ENCODE results near the gene IQGAP3. TPM values are rescaled to one million over a fixed set of nuclear protein-coding genes. Genes with fewer than 3 reads are reported as not detected.
A peak's percentile ranks its signal among the peaks of the same experiment; 100 is the strongest.

The IQGAP3 gene
- total RNA-seq, 4 donors from 2014 or later = 0.21 to 2.4 (median 0.97) TPM

DNA sequence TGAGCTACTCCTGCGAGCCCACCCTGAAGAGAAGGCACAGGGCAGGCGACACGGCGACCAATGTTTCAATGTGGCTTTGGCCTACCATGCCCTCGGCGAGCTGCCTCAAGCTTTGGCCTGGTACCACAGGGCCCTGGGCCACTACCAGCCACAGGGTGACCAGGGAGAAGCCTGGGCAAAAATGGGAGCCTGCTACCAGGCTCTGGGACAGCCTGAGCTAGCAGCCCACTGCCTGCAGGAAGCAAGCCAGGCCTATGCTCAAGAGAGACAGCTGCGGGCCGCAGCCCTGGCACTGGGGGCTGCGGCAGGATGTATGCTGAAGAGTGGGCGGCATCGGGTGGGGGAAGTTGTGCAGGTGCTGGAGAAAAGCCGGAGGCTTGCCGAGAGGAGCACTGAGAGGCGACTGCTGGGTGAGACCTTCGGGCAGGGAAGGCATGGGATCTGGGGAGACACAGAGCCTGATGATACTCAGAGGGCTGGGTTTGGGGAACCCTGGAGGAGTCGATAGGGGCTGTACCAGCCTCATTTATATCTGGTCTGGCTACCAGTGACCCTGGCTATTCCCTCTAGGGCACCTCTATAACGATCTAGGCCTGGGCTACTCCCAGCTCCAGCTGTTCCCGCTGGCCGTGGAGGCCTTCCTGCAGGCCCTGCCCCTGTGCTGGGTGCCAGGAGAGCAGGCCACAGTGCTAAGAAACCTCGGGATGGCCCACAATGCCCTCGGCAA is 9.5 kb upstream of the IQGAP3 start:
- 70 to 77% methylated on average over 12 to 21 of the region's 21 CpGs for WGBS, 2 donors
- Histone ChIP-seq H3K4me3 (no peak overlapping the region), H3K4me1 (peaks cover 0 to 6% (median 0%) of the 10 kb centered on the region in 4 donors), H3K36me3 (no peaks in the 10 kb centered on the region), H3K27ac (peak overlapping the region in 1 of 4 donors; percentile 23), H3K27me3 (no peaks in the 10 kb centered on the region), H3K9me3 (no peaks in the 10 kb centered on the region)
- DNase-seq (ENCODE audit: low spot score in 2 of 2) = no peak
- TF ChIP-seq POLR2A (IDR thresholded peaks at IDR 0.05) (no peak), EP300 (IDR thresholded peaks at IDR 0.05) (no peak)
- TF ChIP-seq, protein P1, sequence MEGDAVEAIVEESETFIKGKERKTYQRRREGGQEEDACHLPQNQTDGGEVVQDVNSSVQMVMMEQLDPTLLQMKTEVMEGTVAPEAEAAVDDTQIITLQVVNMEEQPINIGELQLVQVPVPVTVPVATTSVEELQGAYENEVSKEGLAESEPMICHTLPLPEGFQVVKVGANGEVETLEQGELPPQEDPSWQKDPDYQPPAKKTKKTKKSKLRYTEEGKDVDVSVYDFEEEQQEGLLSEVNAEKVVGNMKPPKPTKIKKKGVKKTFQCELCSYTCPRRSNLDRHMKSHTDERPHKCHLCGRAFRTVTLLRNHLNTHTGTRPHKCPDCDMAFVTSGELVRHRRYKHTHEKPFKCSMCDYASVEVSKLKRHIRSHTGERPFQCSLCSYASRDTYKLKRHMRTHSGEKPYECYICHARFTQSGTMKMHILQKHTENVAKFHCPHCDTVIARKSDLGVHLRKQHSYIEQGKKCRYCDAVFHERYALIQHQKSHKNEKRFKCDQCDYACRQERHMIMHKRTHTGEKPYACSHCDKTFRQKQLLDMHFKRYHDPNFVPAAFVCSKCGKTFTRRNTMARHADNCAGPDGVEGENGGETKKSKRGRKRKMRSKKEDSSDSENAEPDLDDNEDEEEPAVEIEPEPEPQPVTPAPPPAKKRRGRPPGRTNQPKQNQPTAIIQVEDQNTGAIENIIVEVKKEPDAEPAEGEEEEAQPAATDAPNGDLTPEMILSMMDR (IDR thresholded peaks at IDR 0.05) = no peak

DNA sequence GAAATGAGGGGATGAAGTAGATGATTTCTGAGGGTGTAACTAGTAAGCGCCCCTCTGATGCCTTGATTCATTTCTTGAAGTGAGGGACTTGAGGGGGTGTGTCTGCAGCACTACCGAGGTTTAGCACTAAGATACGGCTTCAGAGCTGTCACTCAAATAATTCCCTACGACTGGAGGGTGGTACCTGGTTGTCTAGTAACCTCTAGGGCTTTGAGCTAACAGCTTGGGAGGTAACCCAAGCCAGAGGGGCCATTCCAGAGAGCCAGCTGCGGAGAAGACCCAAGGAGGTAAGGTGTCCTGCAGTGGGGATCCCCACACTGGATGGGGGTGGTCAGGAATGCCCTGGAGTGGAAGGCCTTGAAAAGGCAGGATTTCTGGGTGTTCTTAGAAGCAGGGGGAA is 7.1 kb upstream of the IQGAP3 start, which contains the start of gene TTC24:
TTC24 (plus strand) TSS at position 252 of the 400 bp plus-strand sequence. CDS start 1,642 bp downstream, outside the sequence.
- no peaks in the 10 kb centered on the region for H3K36me3 ChIP-seq
- TF ChIP-seq EP300 (IDR thresholded peaks at IDR 0.05) (no peak), POLR2A (IDR thresholded peaks at IDR 0.05) (no peak)
- TF ChIP-seq, protein P1 (IDR thresholded peaks at IDR 0.05) = no peak
- no peak within 1 kb of the TSS for H3K27ac ChIP-seq
- H3K9me3 ChIP-seq = no peaks in the 10 kb centered on the region
- 77 to 81% methylated on average over 5 of the region's 5 CpGs for WGBS, 2 donors
- H3K4me1 ChIP-seq = peaks cover 0 to 6% (median 0%) of the 10 kb centered on the region in 4 donors
- no peak within 1 kb of the TSS for H3K4me3 ChIP-seq
- H3K27me3 ChIP-seq = no peaks in the 10 kb centered on the region
- no peak for DNase-seq (ENCODE audit: low spot score in 2 of 2)

DNA sequence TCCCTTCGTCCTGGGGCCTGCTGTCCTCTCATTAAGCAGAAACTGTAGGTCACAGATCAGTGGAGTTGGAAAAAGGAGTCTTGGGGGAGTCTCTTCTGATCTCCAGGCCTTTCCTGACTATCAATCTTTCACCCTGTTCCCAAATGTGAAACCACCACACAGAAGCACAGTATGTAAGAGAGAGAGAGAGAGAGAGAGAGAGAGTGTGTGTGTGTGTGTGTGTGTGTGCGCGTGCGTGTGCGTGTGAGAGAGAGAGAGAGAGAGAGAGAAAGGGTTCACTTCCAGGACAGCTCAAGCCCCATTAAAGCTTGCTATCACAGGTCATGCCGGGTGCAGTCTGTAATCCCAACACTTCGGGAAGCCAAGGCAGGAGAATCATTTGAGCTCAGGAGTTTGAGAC is 5.7 kb upstream of the IQGAP3 start:
- Histone ChIP-seq H3K36me3 (no peaks in the 10 kb centered on the region), H3K4me3 (no peak overlapping the region), H3K4me1 (no peaks in the 10 kb centered on the region), H3K27me3 (no peaks in the 10 kb centered on the region), H3K27ac (no peak overlapping the region), H3K9me3 (no peaks in the 10 kb centered on the region)
- TF ChIP-seq POLR2A (IDR thresholded peaks at IDR 0.05) (no peak), EP300 (IDR thresholded peaks at IDR 0.05) (no peak)
- TF ChIP-seq, protein P1 (IDR thresholded peaks at IDR 0.05) = no peak
- 38 to 48% methylated on average over 7 of the region's 7 CpGs for WGBS, 2 donors
- DNase-seq (ENCODE audit: low spot score in 2 of 2) = no peak

DNA sequence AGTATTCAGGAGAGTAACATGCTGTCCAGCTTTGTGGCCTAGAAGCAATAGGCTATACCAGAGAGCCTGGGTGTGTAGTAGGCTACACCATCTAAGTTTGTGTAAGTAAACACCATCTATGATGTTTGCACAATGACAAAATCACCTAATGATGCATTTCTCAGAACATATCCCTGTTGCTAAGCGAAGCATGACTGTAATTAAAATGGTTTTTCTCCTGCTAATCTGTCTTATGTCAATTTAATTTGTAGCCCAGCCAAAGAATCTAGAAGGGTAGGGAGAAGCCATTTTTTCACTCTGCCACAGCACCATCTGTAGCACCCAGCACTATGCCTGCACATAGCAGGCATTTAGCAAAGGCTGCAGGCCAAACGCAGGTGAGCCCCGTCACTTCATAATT is 5.2 kb upstream of the IQGAP3 start:
- Histone ChIP-seq H3K4me1 (peaks cover 0 to 4% (median 1%) of the 10 kb centered on the region in 4 donors), H3K36me3 (no peaks in the 10 kb centered on the region), H3K27ac (no peak overlapping the region), H3K27me3 (no peaks in the 10 kb centered on the region), H3K9me3 (no peaks in the 10 kb centered on the region), H3K4me3 (no peak overlapping the region)
- TF ChIP-seq EP300 (IDR thresholded peaks at IDR 0.05) (no peak), POLR2A (IDR thresholded peaks at IDR 0.05) (no peak)
- TF ChIP-seq, protein P1 (IDR thresholded peaks at IDR 0.05) = no peak
- DNase-seq (ENCODE audit: low spot score in 2 of 2) = no peak
- WGBS, 2 donors = 81 to 88% methylated on average over 3 of the region's 3 CpGs

DNA sequence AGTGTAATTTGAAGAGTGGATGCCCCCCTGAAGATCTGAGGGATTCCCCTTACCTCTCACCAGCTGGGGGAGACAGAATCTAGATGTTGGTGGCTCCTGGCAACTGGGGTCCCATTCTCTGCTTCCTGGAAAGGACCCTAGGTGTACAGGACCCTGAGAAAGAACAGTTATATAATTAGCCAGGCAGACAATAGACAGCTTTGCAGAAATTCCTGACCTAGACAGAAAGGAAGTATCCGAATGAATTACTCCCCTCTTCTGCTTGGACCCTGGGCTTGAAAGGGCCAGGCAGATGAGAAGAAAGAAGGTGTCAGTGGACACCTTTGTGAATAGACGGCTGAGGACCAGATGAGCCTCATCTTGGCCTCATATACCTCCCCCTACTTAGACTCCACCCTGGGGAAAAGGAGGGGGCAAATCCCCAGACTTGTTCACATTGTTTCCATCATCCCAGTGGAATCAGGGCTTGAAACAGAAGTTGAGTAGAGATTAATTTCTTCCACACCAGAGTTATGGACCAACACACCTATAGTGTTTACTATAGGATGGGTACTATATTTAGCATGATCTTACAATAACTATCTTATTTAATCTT is 1.8 kb upstream of the IQGAP3 start:
- WGBS, 2 donors = 34 to 52% methylated on average over 2 of the region's 2 CpGs

More for the DNA sequence above, 1.8 kb upstream of the IQGAP3 start:
- Histone ChIP-seq H3K9me3 (no peaks in the 10 kb centered on the region), H3K27ac (no peak overlapping the region), H3K4me3 (no peak overlapping the region), H3K36me3 (no peaks in the 10 kb centered on the region), H3K27me3 (no peaks in the 10 kb centered on the region), H3K4me1 (peaks cover 0 to 23% (median 15%) of the 10 kb centered on the region in 4 donors)
- TF ChIP-seq EP300 (IDR thresholded peaks at IDR 0.05) (no peak), POLR2A (IDR thresholded peaks at IDR 0.05) (no peak)
- TF ChIP-seq, protein P1 (IDR thresholded peaks at IDR 0.05) = no peak
- DNase-seq (ENCODE audit: low spot score in 2 of 2) = no peak
